Right ventricle myocardium superior (tissue), 1 donor: ENCODE results near the gene PNPLA7. TPM values are rescaled to one million over a fixed set of nuclear protein-coding genes. Genes with fewer than 3 reads are reported as not detected.
A peak's percentile ranks its signal among the peaks of the same experiment; 100 is the strongest.
"Not testable (repeated sequence)": the region's sequence is repeated elsewhere in the genome, so short reads cannot be mapped to it uniquely, and the experiment has no call there.

Experiments
- ATAC-seq: fragments of 200-7000 bp; cut with Tn5 transposase; one replicate; pipeline ENCODE4 v1.9.1; 2020; ENCODE audit warnings: mild to moderate bottlenecking; ENCODE audit not compliant: poor library complexity
- DNase-seq: peaks from one replicate; pipeline ENCODE4 v3.0.0-alpha.2; 2020
- intact Hi-C: fragments of 100-400 bp; cut with DNase I; formaldehyde crosslinking; loops from one replicate; pipeline ENCODE4 v1.11.2; 2022
- total RNA-seq: library from RNA; stranded (reverse); fragmentation: NEBNext Ultra II Directional; extraction: Animal tissue kit (Norgen Biotek cat#: 25700); gene quantifications from one replicate; pipeline ENCODE4 v1.2.1, GENCODE V29; 2021
- donor health status: DM: no; HTN: yes; CAD: no; lungs with severe emphysema.

The PNPLA7 gene
- total RNA-seq, 1 donor from 2014 or later = 12.2 TPM

- DNase-seq (peak; percentile 99), ATAC-seq (peak; percentile 96)
- intact Hi-C loops = no loop called here
Observed at GRCh38 chr9:137578518-137579258, 28.5 kb upstream of the PNPLA7 start, which contains the start of gene DPH7. DPH7 (minus strand) TSS chr9:137578925; CDS start chr9:137578777, 148 bp downstream.

GRCh38 chr9:137575716-137576411 is 25.7 kb upstream of the PNPLA7 start:
- no peak for DNase-seq
- ATAC-seq = peak; percentile 57
- intact Hi-C loops = no loop called here

- ATAC-seq = no peak
- DNase-seq = no peak
- intact Hi-C loops = no loop called here
Observed at GRCh38 chr9:137575364-137575715, 25.1 kb upstream of the PNPLA7 start.

GRCh38 chr9:137574192-137574591 is 24.0 kb upstream of the PNPLA7 start:
- ATAC-seq = no peak
- no peak for DNase-seq
- intact Hi-C loops = no loop called here

- intact Hi-C loops = no loop called here
- ATAC-seq (no peak), DNase-seq (no peak)
Observed at GRCh38 chr9:137570566-137570965, 20.4 kb upstream of the PNPLA7 start.

GRCh38 chr9:137569609-137570203 is 19.5 kb upstream of the PNPLA7 start:
- intact Hi-C loops = no loop called here
- DNase-seq = no peak
- no peak for ATAC-seq

GRCh38 chr9:137568445-137568844 is 18.2 kb upstream of the PNPLA7 start:
- DNase-seq, intact Hi-C loops, ATAC-seq: not testable (repeated sequence)

- intact Hi-C loops = no loop called here
Observed at GRCh38 chr9:137564817-137565411, 14.7 kb upstream of the PNPLA7 start.

GRCh38 chr9:137564134-137564533 is 13.9 kb upstream of the PNPLA7 start:
- DNase-seq (no peak), ATAC-seq (no peak)
- intact Hi-C loops = no loop called here

More at GRCh38 chr9:137564817-137565411, 14.7 kb upstream of the PNPLA7 start:
- ATAC-seq (no peak), DNase-seq (no peak)

GRCh38 chr9:137558127-137558526 is 7.9 kb upstream of the PNPLA7 start:
- ATAC-seq (no peak), DNase-seq (no peak)
- intact Hi-C loops = no loop called here

- peak; percentile 21 for ATAC-seq
- intact Hi-C loops = no loop called here
- no peak for DNase-seq
Observed at GRCh38 chr9:137556069-137556838, 6.1 kb upstream of the PNPLA7 start.

GRCh38 chr9:137555179-137555578 is 5.0 kb upstream of the PNPLA7 start:
- no peak for DNase-seq
- ATAC-seq = no peak
- intact Hi-C loops = no loop called here

GRCh38 chr9:137554349-137554748 is 4.1 kb upstream of the PNPLA7 start:
- intact Hi-C loops = no loop called here
- DNase-seq (no peak), ATAC-seq (no peak)

GRCh38 chr9:137553654-137554053 is 3.5 kb upstream of the PNPLA7 start:
- ATAC-seq, DNase-seq, intact Hi-C loops: not testable (repeated sequence)

- intact Hi-C loops = no loop called here
- ATAC-seq (peak; percentile 16), DNase-seq (peak; percentile 49)
Observed at GRCh38 chr9:137552022-137552768, 2.0 kb upstream of the PNPLA7 start.

GRCh38 chr9:137551264-137552021 is 1.2 kb upstream of the PNPLA7 start, which contains the start of gene MRPL41:
MRPL41 (plus strand) TSS chr9:137551879; CDS start chr9:137552082, 203 bp downstream.
- peak; percentile 77 for ATAC-seq
- DNase-seq = peak; percentile 94
- intact Hi-C loops = no loop called here

- DNase-seq, ATAC-seq, intact Hi-C loops: not testable (repeated sequence)
Observed at GRCh38 chr9:137550958-137551263, 709 bp upstream of the PNPLA7 start.
